GM19468 (cell line): ENCODE results near the gene BUB3.
"Not testable (repeated sequence)": the region's sequence is repeated elsewhere in the genome, so short reads cannot be mapped to it uniquely, and the experiment has no call there.

ENCODE experiments used
- ATAC-seq: cut with Tn5 transposase; IDR thresholded peaks from one replicate; pipeline ENCODE4 v1.9.1; 2021; ENCODE audit warnings: mild to moderate bottlenecking, moderate library complexity, moderate number of reproducible peaks; ENCODE audit not compliant: unreplicated experiment; ENCODE audit errors: extremely low read depth

The BUB3 gene

GRCh38 chr10:123150986-123151736, 3.0 kb upstream of the BUB3 start:
- ATAC-seq, result no peak

GRCh38 chr10:123151737-123152135, 2.5 kb upstream of the BUB3 start:
- no peak for ATAC-seq

- no peak for ATAC-seq
Measured at GRCh38 chr10:123153486-123154091, 613 bp upstream of the BUB3 start.

GRCh38 chr10:123154711-123155505, 706 bp downstream of the BUB3 start:
- no peak for ATAC-seq

GRCh38 chr10:123156078-123156477, 1.9 kb downstream of the BUB3 start:
- ATAC-seq, result no peak

GRCh38 chr10:123157210-123157609, 3.0 kb downstream of the BUB3 start:
- no peak for ATAC-seq

GRCh38 chr10:123158682-123159081, 4.5 kb downstream of the BUB3 start:
- no peak for ATAC-seq

GRCh38 chr10:123160311-123160980, 6.2 kb downstream of the BUB3 start:
- no peak for ATAC-seq

- no peak for ATAC-seq
Measured at GRCh38 chr10:123164319-123164718, 10.1 kb downstream of the BUB3 start.

GRCh38 chr10:123165445-123166072, 11.4 kb downstream of the BUB3 start:
- ATAC-seq, result no peak

GRCh38 chr10:123166618-123167017, 12.4 kb downstream of the BUB3 start:
- ATAC-seq, result no peak

GRCh38 chr10:123170961-123171360, 16.8 kb downstream of the BUB3 start:
- ATAC-seq, result no peak

GRCh38 chr10:123171616-123172015, 17.4 kb downstream of the BUB3 start:
- ATAC-seq, result not testable (repeated sequence)

- ATAC-seq, result no peak
Measured at GRCh38 chr10:123175389-123176387, 21.5 kb downstream of the BUB3 start.

- not testable (repeated sequence) for ATAC-seq
Measured at GRCh38 chr10:123178390-123178789, 24.2 kb downstream of the BUB3 start.

GRCh38 chr10:123180101-123181090, 26.2 kb downstream of the BUB3 start:
- no peak for ATAC-seq

GRCh38 chr10:123183724-123184123, 29.5 kb downstream of the BUB3 start:
- no peak for ATAC-seq

- ATAC-seq, result no peak
Measured at GRCh38 chr10:123187781-123188180, 33.6 kb downstream of the BUB3 start.
